ENCODE data around the gene BMP6. TPM values are rescaled to one million over a fixed set of nuclear protein-coding genes. Genes with fewer than 3 reads are reported as not detected.

The BMP6 gene
- total RNA-seq, 1 experiment from 2014 or later: not detected

GRCh38 chr6:7681449-7681848, 44.5 kb upstream of the BMP6 start:
- no peak for DNase-seq
- Histone ChIP-seq H3K9me3 (ENCODE audit: insufficient read depth, low read depth) (no peaks in the 10 kb centered on the region), H3K27ac (no peak overlapping the region), H3K27me3 (ENCODE audit: insufficient read depth, low read depth) (no peaks in the 10 kb centered on the region), H3K4me2 (no peak overlapping the region), H3K36me3 (ENCODE audit: low read depth) (no peaks in the 10 kb centered on the region), H3K79me2 (ENCODE audit: low read depth) (no peaks in the 10 kb centered on the region), H2AFZ (no peak overlapping the region), H3K9me2 (ENCODE audit: insufficient read depth) (no peaks in the 10 kb centered on the region), H4K20me1 (ENCODE audit: insufficient read depth) (no peaks in the 10 kb centered on the region), H3K4me1 (replicated peaks; ENCODE audit: insufficient read depth) (no peaks in the 10 kb centered on the region), H3F3A (ENCODE audit: insufficient read depth, low read depth) (no peaks in the 10 kb centered on the region), H3K4me3 (no peak overlapping the region)
- POLR2A ChIA-PET (ENCODE audit: unreplicated experiment): no interaction called here
- TF ChIP-seq CTCF (conservative IDR thresholded peaks at IDR 0.05) (no peak), EZH2 (IDR thresholded peaks at IDR 0.05; ENCODE audit: low read depth) (no peak)
- intact Hi-C loops (cut with micrococcal nuclease; ENCODE audit: unreplicated experiment): no loop called here
- CTCF ChIA-PET: no interaction called here
- BruUV-seq (replicated peaks): no TSS peak

- intact Hi-C loops (cut with micrococcal nuclease; ENCODE audit: unreplicated experiment): no loop called here
- Histone ChIP-seq H3K9me3 (ENCODE audit: insufficient read depth, low read depth) (no peaks in the 10 kb centered on the region), H3K9me2 (ENCODE audit: insufficient read depth) (no peaks in the 10 kb centered on the region), H3F3A (ENCODE audit: insufficient read depth, low read depth) (no peaks in the 10 kb centered on the region), H3K79me2 (ENCODE audit: low read depth) (no peaks in the 10 kb centered on the region), H4K20me1 (ENCODE audit: insufficient read depth) (no peaks in the 10 kb centered on the region), H2AFZ (no peak overlapping the region), H3K4me3 (no peak overlapping the region), H3K4me2 (no peak overlapping the region), H3K27me3 (ENCODE audit: insufficient read depth, low read depth) (no peaks in the 10 kb centered on the region), H3K4me1 (replicated peaks; ENCODE audit: insufficient read depth) (no peaks in the 10 kb centered on the region), H3K36me3 (ENCODE audit: low read depth) (no peaks in the 10 kb centered on the region), H3K27ac (no peak overlapping the region)
- DNase-seq: no peak
- no TSS peak for BruUV-seq (replicated peaks)
- ChIA-PET POLR2A (ENCODE audit: unreplicated experiment) (no interaction called here), CTCF (no interaction called here)
- TF ChIP-seq CTCF (conservative IDR thresholded peaks at IDR 0.05): no peak
- no peak for TF ChIP-seq EZH2 (IDR thresholded peaks at IDR 0.05; ENCODE audit: low read depth)
These were observed 41.8 kb upstream of the BMP6 start for GRCh38 chr6:7684076-7684475.

- no peaks in the 10 kb centered on the region for H3K4me1 ChIP-seq (replicated peaks; ENCODE audit: insufficient read depth)
- no peak overlapping the region for H2AFZ ChIP-seq
- H3K79me2 ChIP-seq (ENCODE audit: low read depth): no peaks in the 10 kb centered on the region
- no TSS peak for BruUV-seq (replicated peaks)
- intact Hi-C loops (cut with micrococcal nuclease; ENCODE audit: unreplicated experiment): no loop called here
- no peaks in the 10 kb centered on the region for H3K9me2 ChIP-seq (ENCODE audit: insufficient read depth)
- H3F3A ChIP-seq (ENCODE audit: insufficient read depth, low read depth): no peaks in the 10 kb centered on the region
- DNase-seq: no peak
- TF ChIP-seq CTCF (conservative IDR thresholded peaks at IDR 0.05) (no peak), EZH2 (IDR thresholded peaks at IDR 0.05; ENCODE audit: low read depth) (no peak)
- ChIA-PET CTCF (no interaction called here), POLR2A (ENCODE audit: unreplicated experiment) (no interaction called here)
- H3K27me3 ChIP-seq (ENCODE audit: insufficient read depth, low read depth): no peaks in the 10 kb centered on the region
- H3K27ac ChIP-seq: no peak overlapping the region
- no peaks in the 10 kb centered on the region for H3K36me3 ChIP-seq (ENCODE audit: low read depth)
- H3K4me2 ChIP-seq: no peak overlapping the region
- H4K20me1 ChIP-seq (ENCODE audit: insufficient read depth): no peaks in the 10 kb centered on the region
- H3K9me3 ChIP-seq (ENCODE audit: insufficient read depth, low read depth): no peaks in the 10 kb centered on the region
- no peak overlapping the region for H3K4me3 ChIP-seq
These were observed 41.1 kb upstream of the BMP6 start for GRCh38 chr6:7684843-7685242.
